ENCODE results near the gene CAMTA1. TPM values are rescaled to one million over a fixed set of nuclear protein-coding genes. Genes with fewer than 3 reads are reported as not detected.

CAMTA1 gene
- total RNA-seq, 1 experiment from 2014 or later = 60.0 TPM

DNA sequence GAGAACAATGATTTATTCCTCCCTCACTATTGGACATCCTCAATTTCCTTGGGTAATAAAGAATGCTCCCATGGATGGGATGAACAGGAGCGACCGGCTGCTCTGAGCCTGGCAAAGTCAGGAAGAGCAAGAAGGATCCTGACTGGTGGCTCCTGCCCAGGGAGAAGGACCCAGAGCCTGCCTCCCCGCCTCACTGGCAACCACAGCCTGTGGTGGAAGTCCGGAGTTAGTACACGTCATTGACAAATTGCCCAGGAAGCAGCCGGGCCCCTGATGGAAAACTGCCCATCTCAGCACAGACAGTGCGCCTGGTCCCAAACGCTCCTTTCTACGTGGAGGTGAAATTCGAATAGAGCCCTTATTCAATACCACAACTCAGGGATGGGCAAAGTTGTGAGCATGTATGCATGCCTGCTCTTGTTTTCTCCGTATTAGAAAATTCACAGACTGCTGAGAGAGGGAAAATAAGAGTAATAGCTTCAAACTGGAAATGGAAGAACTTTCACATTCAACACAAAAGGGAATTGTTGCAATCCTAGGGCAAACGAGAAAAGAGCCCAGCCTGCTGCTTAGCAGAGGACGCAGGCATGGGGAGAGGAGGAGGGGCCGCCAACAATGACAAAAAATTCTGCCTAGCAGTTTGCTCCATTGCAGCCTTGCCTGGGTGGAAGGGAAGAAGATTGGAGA lies 588.8 kb downstream of the CAMTA1 start:
- TF ChIP-seq CTCF (IDR thresholded peaks at IDR 0.05; ENCODE audit: insufficient read depth in 1 of 2, low read depth in 1 of 2, low read length in 1 of 2, severe bottlenecking in 1 of 2, unreplicated experiment in 1 of 2) = no peak
- no peaks in the 10 kb centered on the region for H3K4me1 Mint-ChIP-seq (ENCODE audit: low read depth, unreplicated experiment)
- ChIA-PET CTCF (no interaction called here), POLR2A (no interaction called here)
- Histone ChIP-seq H3K4me1 (no peaks in the 10 kb centered on the region), H3K36me3 (ENCODE audit: control insufficient read depth, insufficient read depth, low read length) (no peaks in the 10 kb centered on the region), H3K4me3 (ENCODE audit: low read depth, low read length) (no peak overlapping the region), H3K27me3 (replicated peaks; ENCODE audit: control insufficient read depth, insufficient read depth, low read length) (no peaks in the 10 kb centered on the region), H3K9me3 (no peaks in the 10 kb centered on the region)
- BruUV-seq (replicated peaks) = no TSS peak
- intact Hi-C loops (cut with micrococcal nuclease; ENCODE audit: unreplicated experiment) = no loop called here
- no peaks in the 10 kb centered on the region for H3K9me3 Mint-ChIP-seq (ENCODE audit: unreplicated experiment)
- H3K4me3 Mint-ChIP-seq (ENCODE audit: unreplicated experiment) = no peak overlapping the region
- peaks cover 9% of the 10 kb centered on the region for H3K27me3 Mint-ChIP-seq (ENCODE audit: insufficient read depth, unreplicated experiment)
- H3K27ac Mint-ChIP-seq (ENCODE audit: unreplicated experiment) = no peak overlapping the region
- H3K36me3 Mint-ChIP-seq (ENCODE audit: insufficient read depth, unreplicated experiment) = no peaks in the 10 kb centered on the region
- DNase-seq = no peak

DNA sequence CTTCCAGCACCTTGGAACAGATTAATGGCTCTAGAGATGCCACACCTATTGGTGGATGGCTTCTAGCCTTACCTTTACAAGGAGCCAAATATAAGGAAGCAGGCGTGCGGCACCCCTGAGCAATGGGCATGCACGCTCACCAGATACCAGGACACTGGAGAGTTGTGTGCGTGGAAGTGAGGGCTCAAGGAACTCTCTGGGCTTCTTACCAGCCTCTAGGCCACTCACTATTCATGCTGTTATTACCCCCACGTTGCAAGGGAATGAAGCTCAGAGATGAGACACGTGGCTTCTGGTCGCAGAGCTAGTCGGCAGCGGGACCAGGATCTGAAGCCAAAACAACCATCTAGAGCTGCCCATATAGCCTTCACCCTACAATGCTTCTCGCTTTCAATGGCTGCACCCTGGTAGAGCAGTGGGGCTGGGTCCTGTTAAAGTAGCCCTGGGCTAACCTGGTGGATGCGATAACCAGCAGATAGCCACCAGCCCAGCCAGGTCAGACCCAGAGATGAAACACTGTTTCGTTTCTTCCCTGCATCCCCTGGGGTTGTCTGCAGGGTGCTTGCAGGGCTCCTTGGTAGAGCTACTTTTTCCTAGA lies 589.4 kb downstream of the CAMTA1 start:
- no peak overlapping the region for H3K4me3 ChIP-seq (ENCODE audit: low read depth, low read length)
- CTCF ChIA-PET = no interaction called here
- no peaks in the 10 kb centered on the region for H3K4me1 ChIP-seq
- H3K27ac Mint-ChIP-seq (ENCODE audit: unreplicated experiment) = no peak overlapping the region
- H3K9me3 Mint-ChIP-seq (ENCODE audit: unreplicated experiment) = no peaks in the 10 kb centered on the region
- no TSS peak for BruUV-seq (replicated peaks)
- no peaks in the 10 kb centered on the region for H3K9me3 ChIP-seq
- no peaks in the 10 kb centered on the region for H3K4me1 Mint-ChIP-seq (ENCODE audit: low read depth, unreplicated experiment)
- H3K36me3 Mint-ChIP-seq (ENCODE audit: insufficient read depth, unreplicated experiment) = no peaks in the 10 kb centered on the region
- intact Hi-C loops (cut with micrococcal nuclease; ENCODE audit: unreplicated experiment) = no loop called here
- no peak for TF ChIP-seq CTCF (IDR thresholded peaks at IDR 0.05; ENCODE audit: insufficient read depth in 1 of 2, low read depth in 1 of 2, low read length in 1 of 2, severe bottlenecking in 1 of 2, unreplicated experiment in 1 of 2)
- H3K36me3 ChIP-seq (ENCODE audit: control insufficient read depth, insufficient read depth, low read length) = no peaks in the 10 kb centered on the region
- peaks cover 9% of the 10 kb centered on the region for H3K27me3 Mint-ChIP-seq (ENCODE audit: insufficient read depth, unreplicated experiment)
- no peak for DNase-seq
- no peaks in the 10 kb centered on the region for H3K27me3 ChIP-seq (replicated peaks; ENCODE audit: control insufficient read depth, insufficient read depth, low read length)
- no peak overlapping the region for H3K4me3 Mint-ChIP-seq (ENCODE audit: unreplicated experiment)
- POLR2A ChIA-PET = no interaction called here

DNA sequence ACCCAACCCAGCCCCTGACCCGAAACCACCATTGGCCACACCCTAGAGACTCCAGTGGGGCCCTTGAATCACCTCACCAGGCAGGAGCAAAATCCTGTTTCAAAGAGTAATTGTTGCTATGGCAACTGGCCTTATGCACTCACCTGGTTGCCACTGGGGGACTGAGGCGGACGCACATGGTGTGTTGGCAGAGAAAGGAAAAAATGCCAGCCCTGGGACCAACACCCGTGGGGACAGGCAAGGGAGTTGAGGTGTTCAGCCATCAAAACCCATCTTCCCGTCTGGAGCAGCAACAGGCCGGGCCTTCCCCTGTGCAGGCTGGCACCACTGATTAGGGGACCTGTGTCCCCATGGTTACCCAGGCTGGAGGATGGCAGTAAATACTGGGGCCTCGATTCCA lies 590.1 kb downstream of the CAMTA1 start:
- TF ChIP-seq CTCF (IDR thresholded peaks at IDR 0.05; ENCODE audit: insufficient read depth in 1 of 2, low read depth in 1 of 2, low read length in 1 of 2, severe bottlenecking in 1 of 2, unreplicated experiment in 1 of 2) = no peak
- Mint-ChIP-seq H3K27me3 (ENCODE audit: insufficient read depth, unreplicated experiment) (peaks cover 7% of the 10 kb centered on the region), H3K4me3 (ENCODE audit: unreplicated experiment) (no peak overlapping the region), H3K4me1 (ENCODE audit: low read depth, unreplicated experiment) (no peaks in the 10 kb centered on the region), H3K36me3 (ENCODE audit: insufficient read depth, unreplicated experiment) (no peaks in the 10 kb centered on the region), H3K27ac (ENCODE audit: unreplicated experiment) (no peak overlapping the region), H3K9me3 (ENCODE audit: unreplicated experiment) (no peaks in the 10 kb centered on the region)
- no TSS peak for BruUV-seq (replicated peaks)
- Histone ChIP-seq H3K27me3 (replicated peaks; ENCODE audit: control insufficient read depth, insufficient read depth, low read length) (no peaks in the 10 kb centered on the region), H3K9me3 (no peaks in the 10 kb centered on the region), H3K4me1 (no peaks in the 10 kb centered on the region), H3K36me3 (ENCODE audit: control insufficient read depth, insufficient read depth, low read length) (no peaks in the 10 kb centered on the region), H3K4me3 (ENCODE audit: low read depth, low read length) (no peak overlapping the region)
- DNase-seq = no peak
- intact Hi-C loops (cut with micrococcal nuclease; ENCODE audit: unreplicated experiment) = no loop called here
- ChIA-PET POLR2A (no interaction called here), CTCF (no interaction called here)
